ENCODE results near the gene SLC25A17.
"Not testable (repeated sequence)": the region's sequence is repeated elsewhere in the genome, so short reads cannot be mapped to it uniquely, and the experiment has no call there.

The SLC25A17 gene

GRCh38 chr22:40818192-40818746 lies 877 bp downstream of the SLC25A17 start:
- no peak for DNase-seq

GRCh38 chr22:40817737-40818136 lies 1.4 kb downstream of the SLC25A17 start:
- no peak for DNase-seq

- DNase-seq = no peak
Measured at GRCh38 chr22:40813912-40814315, 5.2 kb downstream of the SLC25A17 start.

- DNase-seq = no peak
Measured at GRCh38 chr22:40808018-40808841, 10.9 kb downstream of the SLC25A17 start.

- no peak for DNase-seq
Measured at GRCh38 chr22:40806711-40807110, 12.4 kb downstream of the SLC25A17 start.

GRCh38 chr22:40805699-40806203 lies 13.4 kb downstream of the SLC25A17 start:
- no peak for DNase-seq

GRCh38 chr22:40805239-40805638 lies 13.9 kb downstream of the SLC25A17 start:
- DNase-seq = no peak

GRCh38 chr22:40803321-40803720 lies 15.8 kb downstream of the SLC25A17 start:
- no peak for DNase-seq

- DNase-seq = no peak
Measured at GRCh38 chr22:40799008-40799407, 20.1 kb downstream of the SLC25A17 start.

GRCh38 chr22:40797427-40797826 lies 21.7 kb downstream of the SLC25A17 start:
- DNase-seq = no peak

- DNase-seq = no peak
Measured at GRCh38 chr22:40792451-40792850, 26.7 kb downstream of the SLC25A17 start.

GRCh38 chr22:40791241-40791640 lies 27.9 kb downstream of the SLC25A17 start:
- DNase-seq = no peak

- no peak for DNase-seq
Measured at GRCh38 chr22:40789131-40789530, 30.0 kb downstream of the SLC25A17 start.

- no peak for DNase-seq
Measured at GRCh38 chr22:40782521-40782920, 36.6 kb downstream of the SLC25A17 start.

- not testable (repeated sequence) for DNase-seq
Measured at GRCh38 chr22:40781749-40782148, 37.4 kb downstream of the SLC25A17 start.

- DNase-seq = no peak
Measured at GRCh38 chr22:40769761-40770160, 49.4 kb downstream of the SLC25A17 start.

GRCh38 chr22:40768206-40768605 lies 50.9 kb downstream of the SLC25A17 start:
- no peak for DNase-seq

- no peak for DNase-seq
Measured at GRCh38 chr22:40766956-40767355, 52.2 kb downstream of the SLC25A17 start.

GRCh38 chr22:40764763-40765441 lies 54.2 kb downstream of the SLC25A17 start:
- DNase-seq = no peak

GRCh38 chr22:40759294-40759840 lies 59.8 kb downstream of the SLC25A17 start:
- no peak for DNase-seq

GRCh38 chr22:40758851-40759250 lies 60.3 kb downstream of the SLC25A17 start:
- not testable (repeated sequence) for DNase-seq

GRCh38 chr22:40758390-40758789 lies 60.8 kb downstream of the SLC25A17 start:
- no peak for DNase-seq

GRCh38 chr22:40757071-40757470 lies 62.1 kb downstream of the SLC25A17 start:
- DNase-seq = no peak

- DNase-seq = no peak
Measured at GRCh38 chr22:40753114-40753513, 66.0 kb downstream of the SLC25A17 start.

Data from NCI-H1092 treated with DMSO at 0.1 percent for 48 hours (cell line).